Measurements from ENCODE around the gene PTPN20.

The PTPN20 gene

DNA sequence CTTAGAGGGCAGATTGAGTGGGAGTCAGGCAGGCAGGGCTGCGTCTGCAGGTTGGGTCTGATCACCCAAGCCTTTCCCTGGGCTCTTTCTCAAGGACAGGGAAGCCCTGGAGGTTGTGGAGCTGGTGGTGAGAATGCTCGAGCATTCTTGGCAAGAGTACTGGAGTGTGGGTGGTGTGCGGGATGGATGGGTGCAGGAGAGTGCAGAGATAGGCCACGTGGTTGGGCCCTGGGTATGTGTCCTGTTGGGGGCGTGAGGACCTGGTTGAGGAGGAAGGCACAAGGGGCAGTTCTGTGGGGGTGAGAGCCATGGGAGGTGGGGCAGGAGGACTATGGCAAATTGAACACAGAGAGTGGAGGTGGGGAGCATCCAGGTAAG, 135.9 kb downstream of the PTPN20 start:
- no peak for TF ChIP-seq TEAD4 (IDR thresholded peaks at IDR 0.05)
- TF ChIP-seq TAF1 (IDR thresholded peaks at IDR 0.05; ENCODE audit: low read depth): no peak
- TF ChIP-seq, protein P1, sequence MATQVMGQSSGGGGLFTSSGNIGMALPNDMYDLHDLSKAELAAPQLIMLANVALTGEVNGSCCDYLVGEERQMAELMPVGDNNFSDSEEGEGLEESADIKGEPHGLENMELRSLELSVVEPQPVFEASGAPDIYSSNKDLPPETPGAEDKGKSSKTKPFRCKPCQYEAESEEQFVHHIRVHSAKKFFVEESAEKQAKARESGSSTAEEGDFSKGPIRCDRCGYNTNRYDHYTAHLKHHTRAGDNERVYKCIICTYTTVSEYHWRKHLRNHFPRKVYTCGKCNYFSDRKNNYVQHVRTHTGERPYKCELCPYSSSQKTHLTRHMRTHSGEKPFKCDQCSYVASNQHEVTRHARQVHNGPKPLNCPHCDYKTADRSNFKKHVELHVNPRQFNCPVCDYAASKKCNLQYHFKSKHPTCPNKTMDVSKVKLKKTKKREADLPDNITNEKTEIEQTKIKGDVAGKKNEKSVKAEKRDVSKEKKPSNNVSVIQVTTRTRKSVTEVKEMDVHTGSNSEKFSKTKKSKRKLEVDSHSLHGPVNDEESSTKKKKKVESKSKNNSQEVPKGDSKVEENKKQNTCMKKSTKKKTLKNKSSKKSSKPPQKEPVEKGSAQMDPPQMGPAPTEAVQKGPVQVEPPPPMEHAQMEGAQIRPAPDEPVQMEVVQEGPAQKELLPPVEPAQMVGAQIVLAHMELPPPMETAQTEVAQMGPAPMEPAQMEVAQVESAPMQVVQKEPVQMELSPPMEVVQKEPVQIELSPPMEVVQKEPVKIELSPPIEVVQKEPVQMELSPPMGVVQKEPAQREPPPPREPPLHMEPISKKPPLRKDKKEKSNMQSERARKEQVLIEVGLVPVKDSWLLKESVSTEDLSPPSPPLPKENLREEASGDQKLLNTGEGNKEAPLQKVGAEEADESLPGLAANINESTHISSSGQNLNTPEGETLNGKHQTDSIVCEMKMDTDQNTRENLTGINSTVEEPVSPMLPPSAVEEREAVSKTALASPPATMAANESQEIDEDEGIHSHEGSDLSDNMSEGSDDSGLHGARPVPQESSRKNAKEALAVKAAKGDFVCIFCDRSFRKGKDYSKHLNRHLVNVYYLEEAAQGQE (IDR thresholded peaks at IDR 0.05; ENCODE audit: low read depth): no peak
- TF ChIP-seq, protein P2, sequence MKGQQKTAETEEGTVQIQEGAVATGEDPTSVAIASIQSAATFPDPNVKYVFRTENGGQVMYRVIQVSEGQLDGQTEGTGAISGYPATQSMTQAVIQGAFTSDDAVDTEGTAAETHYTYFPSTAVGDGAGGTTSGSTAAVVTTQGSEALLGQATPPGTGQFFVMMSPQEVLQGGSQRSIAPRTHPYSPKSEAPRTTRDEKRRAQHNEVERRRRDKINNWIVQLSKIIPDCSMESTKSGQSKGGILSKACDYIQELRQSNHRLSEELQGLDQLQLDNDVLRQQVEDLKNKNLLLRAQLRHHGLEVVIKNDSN (IDR thresholded peaks at IDR 0.05): no peak
- TF ChIP-seq TCF12 (IDR thresholded peaks at IDR 0.05; ENCODE audit: low read depth): no peak
- no peak for TF ChIP-seq RAD21 (IDR thresholded peaks at IDR 0.05; ENCODE audit: low read depth)
- TF ChIP-seq, protein P3, sequence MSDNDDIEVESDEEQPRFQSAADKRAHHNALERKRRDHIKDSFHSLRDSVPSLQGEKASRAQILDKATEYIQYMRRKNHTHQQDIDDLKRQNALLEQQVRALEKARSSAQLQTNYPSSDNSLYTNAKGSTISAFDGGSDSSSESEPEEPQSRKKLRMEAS (IDR thresholded peaks at IDR 0.05): no peak
- no peak for TF ChIP-seq EP300 (IDR thresholded peaks at IDR 0.05; ENCODE audit: borderline replicate concordance)
- no peak for TF ChIP-seq FOXM1 (IDR thresholded peaks at IDR 0.05; ENCODE audit: borderline replicate concordance, low read depth)
- TF ChIP-seq YY1 (IDR thresholded peaks at IDR 0.05; ENCODE audit: low read depth): no peak
- no peak for TF ChIP-seq NFIC (IDR thresholded peaks at IDR 0.05)
- TF ChIP-seq CREB1 (IDR thresholded peaks at IDR 0.05; ENCODE audit: low read depth): no peak
- no peak for TF ChIP-seq EGR1 (IDR thresholded peaks at IDR 0.05)
- TF ChIP-seq CEBPB (IDR thresholded peaks at IDR 0.05): no peak
- TF ChIP-seq ZBTB7A (IDR thresholded peaks at IDR 0.05; ENCODE audit: low read depth): no peak

DNA sequence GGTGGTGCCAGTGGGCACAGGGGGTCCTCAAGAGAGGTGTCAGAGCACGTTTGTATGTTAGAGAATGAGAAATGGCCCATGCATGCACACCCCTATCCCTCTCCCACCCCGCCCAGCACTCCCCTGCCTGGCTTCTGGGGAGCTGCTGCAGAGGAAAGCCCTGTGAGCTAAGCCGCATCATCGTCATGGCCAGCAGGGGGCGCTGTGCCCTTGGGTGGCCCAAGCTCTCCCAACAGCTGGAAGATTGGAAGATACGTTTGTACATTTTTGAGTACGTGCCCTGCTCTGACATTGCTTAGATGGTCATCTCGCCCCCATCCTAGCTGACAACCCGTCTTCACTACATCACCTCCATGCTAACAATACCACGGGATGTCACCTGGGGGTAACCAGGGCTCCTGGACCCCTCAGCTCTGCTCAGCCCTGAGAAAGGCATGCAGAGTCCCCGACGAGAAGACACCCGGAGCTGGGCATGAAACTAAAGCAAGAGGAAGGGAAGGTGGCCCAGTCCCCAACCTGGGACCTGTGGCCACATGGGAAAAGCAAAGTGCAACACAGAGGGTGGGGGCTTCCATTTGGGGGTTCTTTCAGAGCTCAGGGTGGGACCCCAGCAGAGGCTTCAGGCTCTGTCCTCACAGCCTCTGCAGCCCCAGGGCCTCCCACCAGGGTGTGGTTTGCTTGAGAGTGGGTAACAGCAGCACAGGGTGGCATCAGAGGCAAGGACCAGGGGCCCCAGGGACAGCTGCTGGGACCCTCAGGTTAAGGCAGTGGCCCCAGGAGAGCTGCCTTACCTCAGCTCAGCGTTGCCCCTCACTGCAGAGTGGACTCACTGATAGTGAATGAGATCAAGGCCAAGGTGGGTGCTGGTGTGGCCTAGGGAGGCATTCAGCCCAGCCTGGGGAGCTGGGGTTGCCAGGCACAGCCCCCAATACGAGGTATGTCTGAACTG, 136.6 kb downstream of the PTPN20 start:
- TF ChIP-seq RAD21 (IDR thresholded peaks at IDR 0.05; ENCODE audit: low read depth): peak; percentile 96
- TF ChIP-seq, protein P1 (IDR thresholded peaks at IDR 0.05; ENCODE audit: low read depth): no peak

DNA sequence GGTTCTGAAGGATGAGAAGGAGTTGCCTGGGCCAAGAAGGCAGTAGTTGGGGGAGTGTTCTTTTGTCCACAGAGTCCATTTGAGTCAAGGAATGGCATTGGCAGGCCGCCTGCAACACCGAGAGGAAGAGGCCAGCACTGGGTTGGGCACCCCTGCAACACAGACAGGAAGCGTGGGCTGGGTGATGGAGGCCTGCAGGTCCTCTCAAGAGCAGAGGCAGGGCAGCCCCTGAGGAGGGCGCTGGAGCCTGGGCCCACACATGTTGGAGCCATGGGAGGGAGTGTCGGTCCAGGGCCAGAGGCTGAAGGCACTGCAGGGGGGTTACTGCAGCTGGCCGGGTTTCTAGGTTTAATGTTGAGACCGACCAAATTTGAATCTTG, 137.3 kb downstream of the PTPN20 start:
- TF ChIP-seq RAD21 (IDR thresholded peaks at IDR 0.05; ENCODE audit: low read depth) (peak; percentile 27; the same call in 1 of the 2 replicates), TCF12 (IDR thresholded peaks at IDR 0.05; ENCODE audit: low read depth) (no peak)
- TF ChIP-seq, protein P2 (IDR thresholded peaks at IDR 0.05): no peak

DNA sequence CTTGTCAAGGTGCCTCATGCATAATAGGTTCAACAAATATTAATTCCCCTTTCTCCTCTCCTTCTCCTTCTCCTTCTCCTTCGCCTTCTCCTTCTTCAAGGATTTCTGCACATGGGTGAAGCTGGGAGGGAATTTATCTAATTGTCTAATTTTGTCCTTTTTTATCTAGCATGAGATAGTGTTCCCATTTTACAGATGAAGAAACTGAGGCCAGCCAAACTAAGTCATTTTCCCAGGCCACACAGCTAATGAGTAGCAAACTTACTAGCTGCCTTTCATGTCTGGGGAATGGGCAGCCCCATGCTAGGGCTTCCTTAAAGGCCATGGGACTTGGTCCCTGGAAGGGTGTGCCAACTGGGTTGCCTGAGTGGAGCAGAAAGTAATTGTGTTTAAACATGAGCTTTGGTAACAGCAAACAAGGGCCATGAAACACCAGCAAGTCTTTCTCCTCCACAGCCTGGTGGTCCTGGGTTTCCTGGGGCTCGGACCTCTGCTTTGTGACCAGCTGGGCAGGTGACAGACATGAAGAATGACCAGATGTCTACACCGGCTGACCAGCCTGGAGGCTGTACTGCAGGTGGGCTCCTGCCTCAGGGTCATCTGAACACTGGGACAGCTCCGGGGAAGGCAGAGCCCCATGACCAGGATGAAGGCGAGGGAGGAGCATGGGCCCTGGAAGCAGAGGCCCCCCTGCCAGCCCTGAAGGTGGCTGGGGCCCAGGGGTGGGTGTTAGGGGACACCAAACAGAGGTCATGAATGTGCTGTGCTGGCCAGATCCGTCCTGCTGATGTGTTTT, 138.0 kb downstream of the PTPN20 start:
- TF ChIP-seq RAD21 (IDR thresholded peaks at IDR 0.05; ENCODE audit: low read depth): no peak
- TF ChIP-seq, protein P3 (IDR thresholded peaks at IDR 0.05): no peak
- no peak for TF ChIP-seq TEAD4 (IDR thresholded peaks at IDR 0.05)
- TF ChIP-seq, protein P2 (IDR thresholded peaks at IDR 0.05): no peak
- TF ChIP-seq YY1 (IDR thresholded peaks at IDR 0.05; ENCODE audit: low read depth): no peak
- TF ChIP-seq CREB1 (IDR thresholded peaks at IDR 0.05; ENCODE audit: low read depth): no peak
- no peak for TF ChIP-seq CEBPB (IDR thresholded peaks at IDR 0.05)
- no peak for TF ChIP-seq ZBTB7A (IDR thresholded peaks at IDR 0.05; ENCODE audit: low read depth)
- TF ChIP-seq EP300 (IDR thresholded peaks at IDR 0.05; ENCODE audit: borderline replicate concordance): no peak
- TF ChIP-seq, protein P1 (IDR thresholded peaks at IDR 0.05; ENCODE audit: low read depth): no peak
- no peak for TF ChIP-seq EGR1 (IDR thresholded peaks at IDR 0.05)
- no peak for TF ChIP-seq NFIC (IDR thresholded peaks at IDR 0.05)
- TF ChIP-seq TCF12 (IDR thresholded peaks at IDR 0.05; ENCODE audit: low read depth): no peak
- no peak for TF ChIP-seq TAF1 (IDR thresholded peaks at IDR 0.05; ENCODE audit: low read depth)
- TF ChIP-seq FOXM1 (IDR thresholded peaks at IDR 0.05; ENCODE audit: borderline replicate concordance, low read depth): no peak

All from Ishikawa (cell line).